ENCODE measurements around the gene C1QTNF5. TPM values are rescaled to one million over a fixed set of nuclear protein-coding genes. Genes with fewer than 3 reads are reported as not detected.

The C1QTNF5 gene
- total RNA-seq, 1 experiment from 2014 or later = not detected

DNA sequence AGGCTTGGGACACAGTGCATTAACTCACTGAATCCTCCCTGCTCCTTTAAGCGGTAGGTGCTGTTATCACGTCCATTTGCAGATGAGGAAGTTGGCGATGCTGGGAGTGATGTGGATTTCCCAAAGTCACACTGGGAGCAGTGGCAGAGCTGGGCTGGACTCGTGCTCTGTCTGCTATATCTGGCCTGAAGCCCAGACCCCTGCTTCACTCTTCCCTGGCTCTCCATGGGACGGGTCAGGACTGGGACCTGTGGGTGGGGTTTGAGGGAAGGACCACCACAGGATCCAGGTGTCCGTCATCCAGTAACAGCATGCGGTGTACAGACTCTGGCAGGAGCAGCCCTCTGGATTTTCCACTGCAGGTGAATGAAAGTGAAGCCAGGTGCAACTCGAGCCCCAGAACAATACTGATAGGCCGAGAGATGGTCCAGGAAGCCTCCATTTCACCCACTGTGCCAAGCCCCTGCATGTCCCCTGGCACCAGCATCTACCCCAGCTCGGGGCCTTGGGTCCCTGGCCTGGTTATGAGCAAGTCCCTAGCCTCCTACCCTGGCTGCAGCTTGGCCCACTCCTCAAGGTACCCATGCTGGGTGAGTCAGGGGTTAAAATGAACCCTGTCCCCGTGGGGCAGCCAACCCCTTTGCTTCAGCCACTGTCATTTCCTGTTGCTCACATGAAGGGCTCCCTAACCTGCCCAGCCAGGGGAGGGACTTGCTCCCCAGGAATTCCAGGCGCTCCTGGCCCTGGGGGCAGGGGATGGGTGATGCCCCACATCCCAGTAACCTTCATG lies 36.6 kb upstream of the C1QTNF5 start:
- Histone ChIP-seq H3K9me3 (ENCODE audit: control insufficient read depth, insufficient read depth, low read depth, low read length) (no peaks in the 10 kb centered on the region), H3K27ac (ENCODE audit: low read length) (no peak overlapping the region), H3K4me1 (ENCODE audit: control insufficient read depth, insufficient read depth, low read length) (peaks cover 15% of the 10 kb centered on the region), H3K36me3 (ENCODE audit: control insufficient read depth, insufficient read depth, low read length) (no peaks in the 10 kb centered on the region), H3K27me3 (ENCODE audit: control insufficient read depth, insufficient read depth, low read length) (no peaks in the 10 kb centered on the region), H3K4me3 (ENCODE audit: low read depth in 2 of 2, low read length in 2 of 2) (no peak overlapping the region)
- intact Hi-C loops (cut with micrococcal nuclease; ENCODE audit: unreplicated experiment) = no loop called here
- ChIA-PET POLR2A (no interaction called here), CTCF (interaction anchor here (0.7 kb wide), 2 partner anchors 97 to 323 kb away, joined by 3 read pairs; no protein-coding TSS in a partner anchor)
- ATAC-seq (no peak), DNase-seq (ENCODE audit: low read depth, low spot score) (no peak)
- TF ChIP-seq, protein P1, sequence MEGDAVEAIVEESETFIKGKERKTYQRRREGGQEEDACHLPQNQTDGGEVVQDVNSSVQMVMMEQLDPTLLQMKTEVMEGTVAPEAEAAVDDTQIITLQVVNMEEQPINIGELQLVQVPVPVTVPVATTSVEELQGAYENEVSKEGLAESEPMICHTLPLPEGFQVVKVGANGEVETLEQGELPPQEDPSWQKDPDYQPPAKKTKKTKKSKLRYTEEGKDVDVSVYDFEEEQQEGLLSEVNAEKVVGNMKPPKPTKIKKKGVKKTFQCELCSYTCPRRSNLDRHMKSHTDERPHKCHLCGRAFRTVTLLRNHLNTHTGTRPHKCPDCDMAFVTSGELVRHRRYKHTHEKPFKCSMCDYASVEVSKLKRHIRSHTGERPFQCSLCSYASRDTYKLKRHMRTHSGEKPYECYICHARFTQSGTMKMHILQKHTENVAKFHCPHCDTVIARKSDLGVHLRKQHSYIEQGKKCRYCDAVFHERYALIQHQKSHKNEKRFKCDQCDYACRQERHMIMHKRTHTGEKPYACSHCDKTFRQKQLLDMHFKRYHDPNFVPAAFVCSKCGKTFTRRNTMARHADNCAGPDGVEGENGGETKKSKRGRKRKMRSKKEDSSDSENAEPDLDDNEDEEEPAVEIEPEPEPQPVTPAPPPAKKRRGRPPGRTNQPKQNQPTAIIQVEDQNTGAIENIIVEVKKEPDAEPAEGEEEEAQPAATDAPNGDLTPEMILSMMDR (IDR thresholded peaks at IDR 0.05) = no peak
- TF ChIP-seq SIN3A (IDR thresholded peaks at IDR 0.05; ENCODE audit: borderline replicate concordance, insufficient read depth, low read depth, low read length) = no peak
- BruUV-seq (replicated peaks) = no TSS peak
- in situ Hi-C loops (cut with HindIII; ENCODE audit: low pct_unique_long_range_greater_than_20kb, low sequenced_read_pairs) = no loop called here

- no peaks in the 10 kb centered on the region for H3K27me3 ChIP-seq (ENCODE audit: control insufficient read depth, insufficient read depth, low read length)
- DNase-seq (ENCODE audit: low read depth, low spot score) (no peak), ATAC-seq (no peak)
- intact Hi-C loops (cut with micrococcal nuclease; ENCODE audit: unreplicated experiment) = no loop called here
- no TSS peak for BruUV-seq (replicated peaks)
- no peak overlapping the region for H3K4me3 ChIP-seq (ENCODE audit: low read depth in 2 of 2, low read length in 2 of 2)
- H3K36me3 ChIP-seq (ENCODE audit: control insufficient read depth, insufficient read depth, low read length) = no peaks in the 10 kb centered on the region
- ChIA-PET CTCF (interaction anchor here (0.8 to 0.9 kb wide), 3 partner anchors 15 to 37 kb away, joined by 3 to 4 read pairs (median 4); no protein-coding TSS in a partner anchor), POLR2A (interaction anchor here (0.6 kb wide), 1 partner anchor 46 kb away, joined by 17 read pairs; no protein-coding TSS in a partner anchor)
- TF ChIP-seq TCF7L2 (IDR thresholded peaks at IDR 0.05; ENCODE audit: low read depth, low read length) (no peak), SIN3A (IDR thresholded peaks at IDR 0.05; ENCODE audit: borderline replicate concordance, insufficient read depth, low read depth, low read length) (no peak), REST (IDR thresholded peaks at IDR 0.05; ENCODE audit: insufficient read depth in 1 of 2, low read depth in 2 of 2, low read length in 1 of 2) (no peak), POLR2AphosphoS5 (IDR thresholded peaks at IDR 0.05; ENCODE audit: low read depth, low read length) (no peak)
- TF ChIP-seq, protein P1 (IDR thresholded peaks at IDR 0.05) = no peak
- in situ Hi-C loops (cut with HindIII; ENCODE audit: low pct_unique_long_range_greater_than_20kb, low sequenced_read_pairs) = no loop called here
- no peaks in the 10 kb centered on the region for H3K9me3 ChIP-seq (ENCODE audit: control insufficient read depth, insufficient read depth, low read depth, low read length)
- peaks cover 13% of the 10 kb centered on the region for H3K4me1 ChIP-seq (ENCODE audit: control insufficient read depth, insufficient read depth, low read length)
- H3K27ac ChIP-seq (ENCODE audit: low read length) = no peak overlapping the region
These were observed 35.6 kb upstream of the C1QTNF5 start for GRCh38 chr11:119376197-119376847.
